Fibroblast of lung (primary cell): ENCODE measurements around the gene STPG4. TPM values are rescaled to one million over a fixed set of nuclear protein-coding genes. Genes with fewer than 3 reads are reported as not detected.

Experiments
- DNase-seq, 2 donors: peaks; one replicate each; pipeline versions ENCODE4 v3.0.0 to v3.0.0-alpha.2; 2010; ENCODE audit warnings: low read depth in 2 of 2
- H2AFZ ChIP-seq: 2 replicates; pipeline ENCODE4 v1.5.1; 2012; ENCODE audit warnings: low read length, control low read depth, inconsistent platforms
- H3K27ac ChIP-seq: 2 replicates; pipeline ENCODE4 v1.5.1; 2011; ENCODE audit warnings: low read length, control low read depth; ENCODE audit not compliant: insufficient read depth
- H3K27me3 ChIP-seq: 2 replicates; pipeline ENCODE4 v1.5.1; 2011; ENCODE audit warnings: mild to moderate bottlenecking, low read length; ENCODE audit not compliant: control insufficient read depth, insufficient read depth
- H3K36me3 ChIP-seq: 2 replicates; pipeline ENCODE4 v1.5.1; 2011; ENCODE audit warnings: low read length; ENCODE audit not compliant: control insufficient read depth, insufficient read depth
- H3K4me1 ChIP-seq: 2 replicates; pipeline ENCODE4 v1.5.1; 2011; ENCODE audit warnings: low read length; ENCODE audit not compliant: control insufficient read depth, insufficient read depth; ENCODE audit errors: extremely low read depth
- H3K4me2 ChIP-seq: 2 replicates; pipeline ENCODE4 v1.5.1; 2011; ENCODE audit warnings: low read length, control low read depth; ENCODE audit not compliant: insufficient read depth; ENCODE audit errors: extremely low read depth
- H3K4me3 ChIP-seq, 4 experiments: fragments of 200-600 bp in 1 of 4; sonication (generic) in 1 of 4; replicated peaks in 1 of 4; 2 replicates each; pipeline ENCODE4 v1.5.1; 2011 to 2016; ENCODE audit warnings: low read length in 4 of 4, low read depth in 3 of 4, mild to moderate bottlenecking in 3 of 4, control low read depth in 2 of 4, inconsistent platforms in 1 of 4, mixed read lengths in 1 of 4; ENCODE audit not compliant: insufficient read depth in 1 of 4; ENCODE audit errors: control extremely low read depth in 1 of 4
- H3K79me2 ChIP-seq: 2 replicates; pipeline ENCODE4 v1.5.1; 2012; ENCODE audit warnings: mild to moderate bottlenecking, low read length, inconsistent platforms; ENCODE audit not compliant: control insufficient read depth, insufficient read depth
- H3K9ac ChIP-seq: 2 replicates; pipeline ENCODE4 v1.5.1; 2011; ENCODE audit warnings: mild to moderate bottlenecking, low read length, control low read depth; ENCODE audit not compliant: insufficient read depth
- H3K9me3 ChIP-seq: 2 replicates; pipeline ENCODE4 v1.5.1; 2012; ENCODE audit warnings: low read depth, low read length; ENCODE audit not compliant: control insufficient read depth, insufficient read depth
- H4K20me1 ChIP-seq: 2 replicates; pipeline ENCODE4 v1.5.1; 2011; ENCODE audit warnings: low read length; ENCODE audit not compliant: control insufficient read depth, insufficient read depth; ENCODE audit errors: extremely low read depth
- EZH2 ChIP-seq: IDR thresholded peaks from 2 replicates; pipeline ENCODE4 v1.5.1; 2012; ENCODE audit warnings: low read length, control low read depth, mild to moderate bottlenecking; ENCODE audit errors: missing control alignments
- polyA plus RNA-seq, 2 donors: library from polyadenylated mRNA; depleted of rRNA in 1 of 2; stranded (reverse) in 1 of 2; unstranded in 1 of 2; fragments of >200 nt; gene quantifications; 2 replicates each; pipeline ENCODE4 v1.2.1, GENCODE V29; 2011 to 2012; ENCODE audit warnings: missing spikeins in 1 of 2
- total RNA-seq: library from RNA; depleted of rRNA; stranded (reverse); fragments of >200 nt; gene quantifications from 2 replicates; pipeline ENCODE4 v1.2.1, GENCODE V29; 2014
- TF ChIP-seq, protein P1 (sequence below), 2 donors: IDR thresholded peaks in 1 of 2; conservative IDR thresholded peaks in 1 of 2; 1 replicate in 1 of 2; 2 replicates in 1 of 2; pipeline ENCODE4 v1.5.1; 2011 to 2012; ENCODE audit warnings: low read length in 2 of 2, control low read depth in 1 of 2, inconsistent platforms in 1 of 2, low read depth in 1 of 2, mild to moderate bottlenecking in 1 of 2

Gene STPG4
- total and polyA plus RNA-seq, 2 donors (not counting 1 experiment from before 2014, with no cell fraction given), result 0.33 TPM; not detected in 1

DNA sequence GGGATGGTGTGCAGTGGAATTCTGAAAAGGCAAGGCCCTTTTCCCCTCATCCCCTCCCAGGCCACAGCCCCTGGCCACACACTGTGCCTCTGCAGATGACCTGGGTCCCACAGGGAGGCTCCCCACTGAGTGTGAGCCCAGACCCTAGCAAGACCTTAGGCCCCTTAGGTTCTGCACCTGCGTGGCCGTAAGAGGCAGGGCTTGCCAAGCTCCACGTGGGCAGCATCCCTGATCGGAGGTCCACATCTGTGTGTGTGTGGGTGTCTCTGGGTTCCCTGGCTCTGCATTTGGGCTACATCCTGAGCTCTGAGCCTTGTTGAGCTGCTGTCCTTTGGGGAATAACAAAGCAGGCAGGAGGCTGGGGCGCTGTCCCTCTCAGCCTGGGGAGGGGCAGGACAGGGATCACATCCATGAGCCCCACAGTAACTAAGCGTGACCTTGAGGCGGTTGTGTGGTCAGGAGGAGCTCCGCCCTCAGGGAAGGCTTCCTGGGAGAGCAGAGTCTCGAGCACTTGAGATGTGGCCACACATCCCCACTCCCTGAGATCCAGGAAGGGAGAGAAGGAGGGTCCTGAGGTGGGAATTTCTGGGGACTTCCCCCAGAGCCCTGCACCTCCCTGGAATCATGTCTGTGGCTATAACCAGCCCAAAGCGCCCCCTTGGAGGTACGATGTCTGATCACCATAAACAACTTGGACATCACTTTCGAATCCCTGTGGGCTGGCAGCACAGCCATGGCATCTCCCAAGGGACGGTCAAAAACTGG, 84.8 kb downstream of the STPG4 start:
- Histone ChIP-seq H3K79me2 (no peaks in the 10 kb centered on the region), H3K27ac (peak overlapping the region; percentile 95), H3K36me3 (peaks cover 14% of the 10 kb centered on the region), H3K9me3 (no peaks in the 10 kb centered on the region), H2AFZ (no peak overlapping the region), H3K27me3 (no peaks in the 10 kb centered on the region), H3K4me3 (no peak overlapping the region), H3K4me2 (no peak overlapping the region), H3K4me1 (peaks cover 58% of the 10 kb centered on the region), H3K9ac (peak overlapping the region; percentile 68), H4K20me1 (no peaks in the 10 kb centered on the region)
- peak in 1 of 2 donors; percentile 35 for DNase-seq
- TF ChIP-seq, protein P1, sequence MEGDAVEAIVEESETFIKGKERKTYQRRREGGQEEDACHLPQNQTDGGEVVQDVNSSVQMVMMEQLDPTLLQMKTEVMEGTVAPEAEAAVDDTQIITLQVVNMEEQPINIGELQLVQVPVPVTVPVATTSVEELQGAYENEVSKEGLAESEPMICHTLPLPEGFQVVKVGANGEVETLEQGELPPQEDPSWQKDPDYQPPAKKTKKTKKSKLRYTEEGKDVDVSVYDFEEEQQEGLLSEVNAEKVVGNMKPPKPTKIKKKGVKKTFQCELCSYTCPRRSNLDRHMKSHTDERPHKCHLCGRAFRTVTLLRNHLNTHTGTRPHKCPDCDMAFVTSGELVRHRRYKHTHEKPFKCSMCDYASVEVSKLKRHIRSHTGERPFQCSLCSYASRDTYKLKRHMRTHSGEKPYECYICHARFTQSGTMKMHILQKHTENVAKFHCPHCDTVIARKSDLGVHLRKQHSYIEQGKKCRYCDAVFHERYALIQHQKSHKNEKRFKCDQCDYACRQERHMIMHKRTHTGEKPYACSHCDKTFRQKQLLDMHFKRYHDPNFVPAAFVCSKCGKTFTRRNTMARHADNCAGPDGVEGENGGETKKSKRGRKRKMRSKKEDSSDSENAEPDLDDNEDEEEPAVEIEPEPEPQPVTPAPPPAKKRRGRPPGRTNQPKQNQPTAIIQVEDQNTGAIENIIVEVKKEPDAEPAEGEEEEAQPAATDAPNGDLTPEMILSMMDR (conservative IDR thresholded peaks at IDR 0.05 in 1 of 2, IDR thresholded peaks at IDR 0.05 in 1 of 2; ENCODE audit: low read depth in 1 of 2, low read length in 2 of 2), result no peak
- no peak for TF ChIP-seq EZH2

DNA sequence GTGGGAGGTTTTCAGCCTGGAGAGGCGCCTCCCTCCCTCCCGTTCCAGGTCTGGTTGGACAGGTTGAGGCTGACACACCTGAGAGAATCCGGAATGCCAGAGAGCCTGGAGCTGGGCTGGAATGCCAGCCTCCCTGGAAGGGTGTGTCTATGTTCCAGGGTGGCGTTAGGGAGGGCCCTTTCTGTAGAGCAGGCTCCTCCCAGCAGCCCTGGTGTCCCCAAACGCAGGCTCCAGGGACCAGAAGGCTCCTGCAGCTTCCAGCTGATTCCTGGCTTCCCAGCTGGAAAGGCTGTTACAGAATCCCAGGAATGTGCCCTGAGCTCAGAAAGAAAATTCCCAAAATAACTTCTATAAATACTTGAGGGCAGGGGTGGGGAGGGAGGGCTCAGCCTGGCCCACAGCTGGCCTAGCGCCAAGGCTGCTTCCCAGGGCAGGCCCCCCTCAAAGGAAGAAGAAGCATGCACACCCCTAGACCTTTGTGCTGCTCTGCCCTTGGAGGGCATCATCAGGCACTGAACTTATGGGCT, 85.4 kb downstream of the STPG4 start:
- H3K4me2 ChIP-seq, result no peak overlapping the region
- DNase-seq, result peak; percentile 54 to 86
- H2AFZ ChIP-seq, result no peak overlapping the region
- peak overlapping the region; percentile 68 for H3K9ac ChIP-seq
- no peaks in the 10 kb centered on the region for H3K79me2 ChIP-seq
- peaks cover 61% of the 10 kb centered on the region for H3K4me1 ChIP-seq
- no peaks in the 10 kb centered on the region for H4K20me1 ChIP-seq
- H3K9me3 ChIP-seq, result no peaks in the 10 kb centered on the region
- no peak overlapping the region for H3K4me3 ChIP-seq
- H3K27ac ChIP-seq, result peak overlapping the region; percentile 95
- no peak for TF ChIP-seq EZH2
- TF ChIP-seq, protein P1 (conservative IDR thresholded peaks at IDR 0.05 in 1 of 2, IDR thresholded peaks at IDR 0.05 in 1 of 2; ENCODE audit: low read depth in 1 of 2, low read length in 2 of 2), result no peak
- H3K36me3 ChIP-seq, result peaks cover 14% of the 10 kb centered on the region
- no peaks in the 10 kb centered on the region for H3K27me3 ChIP-seq

DNA sequence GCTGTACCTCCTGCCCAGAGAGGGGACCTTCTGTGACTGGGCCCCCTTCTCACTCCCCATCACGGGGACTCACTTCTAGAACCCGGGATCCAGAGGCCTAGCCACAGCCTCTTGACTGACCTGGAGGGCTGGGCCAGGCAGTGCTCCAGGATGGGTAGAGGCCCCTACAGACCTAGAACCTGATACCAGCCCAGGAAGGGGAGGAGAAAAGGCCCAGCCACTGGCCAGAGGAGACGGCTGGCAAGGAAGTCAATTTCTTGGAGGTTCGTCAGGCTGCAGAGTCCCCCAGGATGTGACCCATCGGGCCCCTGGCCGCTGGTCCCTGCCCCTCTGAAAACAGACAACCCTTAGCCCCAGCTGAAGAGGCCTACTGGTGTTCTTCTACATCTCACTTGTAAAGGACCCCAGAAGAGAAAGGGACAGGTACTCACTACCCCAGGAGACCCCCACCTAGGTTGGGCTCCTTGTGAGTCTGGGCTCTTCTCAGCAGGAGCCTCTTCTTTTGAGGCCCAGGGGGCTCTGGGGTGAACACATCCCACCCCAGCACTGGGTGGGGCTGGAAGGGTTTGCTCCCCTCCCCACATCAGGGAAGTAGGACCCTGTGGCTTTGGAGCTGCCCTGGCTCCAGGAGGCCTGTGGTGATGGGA, 86.0 kb downstream of the STPG4 start:
- Histone ChIP-seq H3K9me3 (no peaks in the 10 kb centered on the region), H3K9ac (peak overlapping the region; percentile 9), H3K4me3 (no peak overlapping the region), H3K4me2 (no peak overlapping the region), H2AFZ (no peak overlapping the region), H3K36me3 (peaks cover 12% of the 10 kb centered on the region), H3K27ac (peak overlapping the region; percentile 95), H3K79me2 (no peaks in the 10 kb centered on the region), H3K4me1 (peaks cover 62% of the 10 kb centered on the region), H4K20me1 (no peaks in the 10 kb centered on the region), H3K27me3 (no peaks in the 10 kb centered on the region)
- TF ChIP-seq EZH2, result no peak
- TF ChIP-seq, protein P1 (conservative IDR thresholded peaks at IDR 0.05 in 1 of 2, IDR thresholded peaks at IDR 0.05 in 1 of 2; ENCODE audit: low read depth in 1 of 2, low read length in 2 of 2), result no peak
- DNase-seq, result no peak
